ENCODE measurements around the gene DSCAML1.

- TF ChIP-seq CTCF (conservative IDR thresholded peaks at IDR 0.05; ENCODE audit: low read length) (no peak), EZH2phosphoT487 (IDR thresholded peaks at IDR 0.05; ENCODE audit: borderline replicate concordance, low read depth, low read length) (no peak)
Observed at GRCh38 chr11:117524468-117525183, 272.4 kb downstream of the DSCAML1 start.

Data from OCI-LY7 (cell line).